HepG2 (cell line): ENCODE measurements around the gene SLC66A3. TPM values are rescaled to one million over a fixed set of nuclear protein-coding genes. Genes with fewer than 3 reads are reported as not detected.

ENCODE experiments used
- ARID3A ChIP-seq: IDR thresholded peaks from 2 replicates; pipeline ENCODE4 v1.6.1; 2012; ENCODE audit warnings: low read depth, low read length, improper control_type of control experiment
- ATF1 ChIP-seq: IDR thresholded peaks from 2 replicates; pipeline ENCODE4 v1.6.1; 2016; ENCODE audit warnings: mild to moderate bottlenecking, control low read depth
- E2F2 ChIP-seq: sonication (generic); formaldehyde crosslinking; IDR thresholded peaks from 2 replicates; pipeline ENCODE4 v1.4.0; 2020; ENCODE audit warnings: missing genetic modification reagents, borderline replicate concordance
- FOSL2 ChIP-seq: sonication (generic); formaldehyde crosslinking; IDR thresholded peaks from 2 replicates; pipeline ENCODE4 v1.4.0; 2020; ENCODE audit warnings: missing genetic modification reagents
- HOXA5 ChIP-seq: sonication (generic); formaldehyde crosslinking; IDR thresholded peaks from 2 replicates; pipeline ENCODE4 v1.4.0; 2020; ENCODE audit warnings: missing genetic modification reagents
- IKZF5 ChIP-seq: IDR thresholded peaks from 2 replicates; pipeline ENCODE4 v1.6.1; 2018; ENCODE audit warnings: missing genetic modification reagents, mild to moderate bottlenecking, missing compliant biosample characterization
- KDM2A ChIP-seq: sonication (generic); formaldehyde crosslinking; IDR thresholded peaks from 2 replicates; pipeline ENCODE4 v1.4.0; 2020; ENCODE audit warnings: low read depth, missing genetic modification reagents, borderline replicate concordance
- MNT ChIP-seq: fragments of 450-650 bp; IDR thresholded peaks from 2 replicates; pipeline ENCODE4 v1.6.1; 2016
- NAIF1 ChIP-seq: sonication (generic); formaldehyde crosslinking; IDR thresholded peaks from 2 replicates; pipeline ENCODE4 v1.5.0; 2020; ENCODE audit warnings: mild to moderate bottlenecking, missing genetic modification reagents, borderline replicate concordance
- PTBP1 ChIP-seq: fragments of 200-400 bp; formaldehyde crosslinking; IDR thresholded peaks from 2 replicates; pipeline ENCODE4 v1.6.1; 2018; ENCODE audit warnings: low read length, low read depth; ENCODE audit not compliant: poor library complexity, severe bottlenecking
- RBM22 ChIP-seq: fragments of 200-400 bp; formaldehyde crosslinking; optimal IDR thresholded peaks from 2 replicates; pipeline ENCODE3; 2017; ENCODE audit warnings: mild to moderate bottlenecking, low read length, moderate library complexity
- SALL1 ChIP-seq: sonication (generic); formaldehyde crosslinking; IDR thresholded peaks from 2 replicates; pipeline ENCODE4 v1.8.0; 2022; ENCODE audit warnings: mild to moderate bottlenecking, missing genetic modification reagents
- SMYD3 ChIP-seq: sonication (generic); formaldehyde crosslinking; IDR thresholded peaks from 2 replicates; pipeline ENCODE4 v1.8.1; 2023; ENCODE audit warnings: mild to moderate bottlenecking, missing genetic modification reagents
- SRF ChIP-seq: IDR thresholded peaks from 2 replicates; pipeline ENCODE4 v1.6.1; 2011; ENCODE audit warnings: mild to moderate bottlenecking, low read depth, low read length, moderate library complexity
- ZEB1 ChIP-seq: IDR thresholded peaks from 2 replicates; pipeline ENCODE4 v1.6.1; 2012; ENCODE audit warnings: mild to moderate bottlenecking, low read depth, inconsistent platforms; ENCODE audit not compliant: insufficient replicate concordance
- ZNF136 ChIP-seq: sonication (generic); formaldehyde crosslinking; IDR thresholded peaks from 2 replicates; pipeline ENCODE4 v1.8.1; 2022; ENCODE audit warnings: low read depth, mild to moderate bottlenecking, moderate library complexity, missing genetic modification reagents
- ZNF326 ChIP-seq: sonication (generic); formaldehyde crosslinking; IDR thresholded peaks from 2 replicates; pipeline ENCODE4 v1.4.0; 2020; ENCODE audit warnings: missing genetic modification reagents, borderline replicate concordance
- ZNF331 ChIP-seq: sonication (generic); formaldehyde crosslinking; IDR thresholded peaks from 2 replicates; pipeline ENCODE4 v1.4.0; 2020; ENCODE audit warnings: missing genetic modification reagents
- ZNF354B ChIP-seq: sonication (generic); formaldehyde crosslinking; IDR thresholded peaks from 2 replicates; pipeline ENCODE4 v1.8.0; 2022; ENCODE audit warnings: mild to moderate bottlenecking, missing genetic modification reagents
- ZNF552 ChIP-seq: sonication (generic); formaldehyde crosslinking; IDR thresholded peaks from 2 replicates; pipeline ENCODE4 v1.9.0; 2022; ENCODE audit warnings: missing genetic modification reagents, mild to moderate bottlenecking, borderline replicate concordance
- ZNF562 ChIP-seq: sonication (generic); formaldehyde crosslinking; IDR thresholded peaks from 2 replicates; pipeline ENCODE4 v1.8.0; 2022; ENCODE audit warnings: missing genetic modification reagents, borderline replicate concordance
- ZNF615 ChIP-seq: sonication (generic); formaldehyde crosslinking; IDR thresholded peaks from 2 replicates; pipeline ENCODE4 v1.5.0; 2020; ENCODE audit warnings: mild to moderate bottlenecking, missing genetic modification reagents, borderline replicate concordance
- ZNF670 ChIP-seq: sonication (generic); formaldehyde crosslinking; IDR thresholded peaks from 2 replicates; pipeline ENCODE4 v1.8.0; 2022; ENCODE audit warnings: mild to moderate bottlenecking, missing genetic modification reagents, borderline replicate concordance
- ZNF713 ChIP-seq: sonication (generic); formaldehyde crosslinking; IDR thresholded peaks from 2 replicates; pipeline ENCODE4 v1.4.0; 2020; ENCODE audit warnings: mild to moderate bottlenecking, missing genetic modification reagents
- ZNF777 ChIP-seq: sonication (generic); formaldehyde crosslinking; IDR thresholded peaks from 2 replicates; pipeline ENCODE4 v1.4.0; 2020; ENCODE audit warnings: missing genetic modification reagents
- polyA plus RNA-seq, 8 experiments: library from polyadenylated mRNA; depleted of rRNA in 3 of 8; stranded (reverse) in 7 of 8; unstranded in 1 of 8; fragments of >200 nt; fragmentation: Illumina TruSeq in 4 of 8; extraction: Trizol in 4 of 8; gene quantifications; 2 replicates each; pipeline versions ENCODE4 v1.2.1 to v1.2.3, GENCODE V29; 2011 to 2016; ENCODE audit warnings: low read depth in 4 of 8, missing spikeins in 1 of 8, mixed read lengths in 1 of 8; ENCODE audit not compliant: insufficient read depth in 1 of 8
- total RNA-seq, 5 experiments: library from RNA; depleted of rRNA; stranded (reverse); fragments of >200 nt; fragmentation: Illumina TruSeq; extraction: Trizol; gene quantifications; 2 replicates each; pipeline ENCODE4 v1.2.3, GENCODE V29; 2016; ENCODE audit warnings: low read depth in 1 of 5
- TF ChIP-seq, protein P1 (sequence below): IDR thresholded peaks from 2 replicates; pipeline ENCODE4 v1.6.1; 2016; ENCODE audit warnings: missing compliant biosample characterization, missing genetic modification reagents, borderline replicate concordance

Gene SLC66A3
- total and polyA plus RNA-seq, 2 of the 13 experiments (the other 11 are each of a cell fraction or from before 2014, with no cell fraction given) = 2.2 to 3.7 TPM

DNA sequence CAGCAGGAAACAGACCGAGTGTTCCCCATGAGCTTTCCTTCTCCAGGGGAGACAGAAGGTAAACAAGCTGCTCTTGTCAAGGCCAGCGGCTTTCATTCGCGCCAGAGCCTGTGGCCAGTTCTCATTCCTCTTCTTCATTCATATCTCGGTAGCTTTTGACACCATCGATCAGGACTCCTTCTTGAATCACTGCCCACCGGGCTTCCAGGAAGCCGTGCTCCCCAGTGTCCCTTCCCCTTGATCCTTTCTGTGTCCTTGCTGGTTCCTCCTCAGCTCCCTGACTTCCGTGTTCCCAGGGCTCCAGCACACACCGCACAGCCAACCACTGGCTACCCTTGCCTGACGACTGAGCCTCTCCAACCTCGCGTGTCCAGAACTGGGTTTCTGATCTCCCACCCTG lies 14.1 kb downstream of the SLC66A3 start (continued):
- TF ChIP-seq ZEB1 (no peak), ZNF354B (CRISPR knock-in tag) (0 out of 2 replicates have a peak, but pooled peaks have one; percentile 51), HOXA5 (no peak), ZNF562 (no peak), RBM22 (no peak), FOSL2 (peak; percentile 15; the same call in 1 of the 2 replicates), MNT (no peak), ATF1 (CRISPR knock-in tag) (no peak), ZNF326 (CRISPR knock-in tag) (no peak), PTBP1 (no peak), SMYD3 (CRISPR knock-in tag) (no peak), IKZF5 (CRISPR knock-in tag) (0 out of 2 replicates have a peak, but pooled peaks have one; percentile 20), ZNF670 (CRISPR knock-in tag) (no peak), ZNF136 (CRISPR knock-in tag) (0 out of 2 replicates have a peak, but pooled peaks have one; percentile 23), ZNF331 (no peak), NAIF1 (CRISPR knock-in tag) (no peak), ZNF615 (CRISPR knock-in tag) (no peak), ARID3A (no peak), ZNF552 (no peak), SALL1 (peak; percentile 61), KDM2A (CRISPR knock-in tag) (peak; percentile 61; the same call in 1 of the 2 replicates), ZNF713 (no peak), SRF (no peak), ZNF777 (CRISPR knock-in tag) (no peak), E2F2 (no peak)
- TF ChIP-seq, protein P1, sequence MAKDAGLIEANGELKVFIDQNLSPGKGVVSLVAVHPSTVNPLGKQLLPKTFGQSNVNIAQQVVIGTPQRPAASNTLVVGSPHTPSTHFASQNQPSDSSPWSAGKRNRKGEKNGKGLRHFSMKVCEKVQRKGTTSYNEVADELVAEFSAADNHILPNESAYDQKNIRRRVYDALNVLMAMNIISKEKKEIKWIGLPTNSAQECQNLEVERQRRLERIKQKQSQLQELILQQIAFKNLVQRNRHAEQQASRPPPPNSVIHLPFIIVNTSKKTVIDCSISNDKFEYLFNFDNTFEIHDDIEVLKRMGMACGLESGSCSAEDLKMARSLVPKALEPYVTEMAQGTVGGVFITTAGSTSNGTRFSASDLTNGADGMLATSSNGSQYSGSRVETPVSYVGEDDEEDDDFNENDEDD = no peak
